Neural progenitor cell (in vitro differentiated cells): ENCODE results near the gene ATM. TPM values are rescaled to one million over a fixed set of nuclear protein-coding genes. Genes with fewer than 3 reads are reported as not detected.
"Not testable (repeated sequence)": the region's sequence is repeated elsewhere in the genome, so short reads cannot be mapped to it uniquely, and the experiment has no call there.

Experiments used
- DNase-seq: peaks from one replicate; pipeline ENCODE4 v3.0.0-alpha.2; 2016; ENCODE audit warnings: low spot score
- H2AFZ ChIP-seq: fragments of 200-600 bp; sonication (generic); replicated peaks from 2 replicates; pipeline ENCODE4 v1.6.1; 2016; ENCODE audit warnings: antibody characterized with exemption
- H3F3A ChIP-seq: fragments of 200-600 bp; sonication (generic); 2 replicates; pipeline ENCODE4 v1.6.1; 2016; ENCODE audit warnings: antibody characterized with exemption, low read depth
- H3K27ac ChIP-seq: fragments of 200-600 bp; sonication (generic); 2 replicates; pipeline ENCODE4 v1.5.1; 2016; ENCODE audit warnings: mild to moderate bottlenecking
- H3K27me3 ChIP-seq: fragments of 200-600 bp; sonication (generic); 2 replicates; pipeline ENCODE4 v1.6.1; 2016; ENCODE audit warnings: mild to moderate bottlenecking, moderate library complexity
- H3K36me3 ChIP-seq: fragments of 200-600 bp; sonication (generic); 2 replicates; pipeline ENCODE4 v1.5.1; 2016
- H3K4me1 ChIP-seq: fragments of 200-600 bp; sonication (generic); 2 replicates; pipeline ENCODE4 v1.6.1; 2016; ENCODE audit warnings: mixed run types
- H3K4me2 ChIP-seq: fragments of 200-600 bp; sonication (generic); 2 replicates; pipeline ENCODE4 v1.6.1; 2016
- H3K4me3 ChIP-seq: fragments of 200-600 bp; sonication (generic); 2 replicates; pipeline ENCODE4 v1.5.1; 2016
- H3K79me2 ChIP-seq: fragments of 200-600 bp; sonication (generic); 2 replicates; pipeline ENCODE4 v1.6.1; 2016; ENCODE audit warnings: low read depth
- H3K9ac ChIP-seq: fragments of 200-600 bp; sonication (generic); 2 replicates; pipeline ENCODE4 v1.6.1; 2016
- H3K9me3 ChIP-seq: fragments of 200-600 bp; sonication (generic); 2 replicates; pipeline ENCODE4 v1.5.1; 2016; ENCODE audit warnings: low read depth
- H4K20me1 ChIP-seq: fragments of 200-600 bp; sonication (generic); 2 replicates; pipeline ENCODE4 v1.6.1; 2016; ENCODE audit warnings: low read depth
- H3K27ac Mint-ChIP-seq: 3 replicates; pipeline ENCODE4 v1.8.0; 2021; ENCODE audit warnings: mixed read lengths
- H3K27me3 Mint-ChIP-seq: 2 replicates; pipeline ENCODE4 v1.8.0; 2022; ENCODE audit warnings: low read depth, mild to moderate bottlenecking, inconsistent platforms, moderate library complexity, mixed read lengths; ENCODE audit not compliant: insufficient read depth
- H3K36me3 Mint-ChIP-seq: 3 replicates; pipeline ENCODE4 v1.8.0; 2021; ENCODE audit warnings: mixed read lengths
- H3K4me1 Mint-ChIP-seq: 3 replicates; pipeline ENCODE4 v1.8.0; 2021; ENCODE audit warnings: mixed read lengths
- H3K4me3 Mint-ChIP-seq: 3 replicates; pipeline ENCODE4 v1.8.0; 2021; ENCODE audit warnings: mild to moderate bottlenecking, moderate library complexity, mixed read lengths
- H3K9me3 Mint-ChIP-seq: 3 replicates; pipeline ENCODE4 v1.8.0; 2020; ENCODE audit warnings: mixed read lengths
- CTCF ChIP-seq: fragments of 200-600 bp; sonication (generic); IDR thresholded peaks from 2 replicates; pipeline ENCODE4 v1.5.1; 2017; ENCODE audit warnings: antibody characterized with exemption, mild to moderate bottlenecking
- EZH2 ChIP-seq: fragments of 200-600 bp; sonication (generic); IDR thresholded peaks from 2 replicates; pipeline ENCODE4 v1.6.1; 2017; ENCODE audit warnings: antibody characterized with exemption, mild to moderate bottlenecking, moderate library complexity
- EZH2phosphoT487 ChIP-seq: fragments of 200-600 bp; sonication (generic); IDR thresholded peaks from 2 replicates; pipeline ENCODE4 v1.6.1; 2017; ENCODE audit warnings: antibody characterized with exemption
- total RNA-seq: library from RNA; depleted of rRNA; stranded (reverse); fragments of >200 nt; gene quantifications from 2 replicates; pipeline ENCODE4 v1.2.3, GENCODE V29; 2015; ENCODE audit warnings: low replicate concordance

Gene ATM
- total RNA-seq, 1 donor from 2014 or later: 105 TPM

- H2AFZ ChIP-seq: no peak overlapping the region
- H3K4me2 ChIP-seq: no peak overlapping the region
- no peaks in the 10 kb centered on the region for H3K4me1 ChIP-seq
- no peak for DNase-seq
- H3K4me1 Mint-ChIP-seq: no peaks in the 10 kb centered on the region
- H3K27me3 Mint-ChIP-seq: no peaks in the 10 kb centered on the region
- H3K79me2 ChIP-seq: no peaks in the 10 kb centered on the region
- no peak overlapping the region for H3K9ac ChIP-seq
- H3K4me3 Mint-ChIP-seq: no peak overlapping the region
- no peaks in the 10 kb centered on the region for H3K36me3 ChIP-seq
- no peak overlapping the region for H3K27ac Mint-ChIP-seq
- no peaks in the 10 kb centered on the region for H4K20me1 ChIP-seq
- peaks cover 7% of the 10 kb centered on the region for H3K9me3 Mint-ChIP-seq
- TF ChIP-seq EZH2phosphoT487 (no peak), EZH2 (no peak), CTCF (no peak)
- H3K4me3 ChIP-seq: no peak overlapping the region
- no peak overlapping the region for H3K27ac ChIP-seq
- no peaks in the 10 kb centered on the region for H3K9me3 ChIP-seq
- no peaks in the 10 kb centered on the region for H3K27me3 ChIP-seq
- peaks cover 8% of the 10 kb centered on the region for H3K36me3 Mint-ChIP-seq
- H3F3A ChIP-seq: no peaks in the 10 kb centered on the region
Observed at GRCh38 chr11:108370315-108370714, 147.4 kb downstream of the ATM start.

- no peak overlapping the region for H3K9ac ChIP-seq
- no peaks in the 10 kb centered on the region for H3K9me3 ChIP-seq
- H4K20me1 ChIP-seq: no peaks in the 10 kb centered on the region
- no peak for DNase-seq
- no peak overlapping the region for H2AFZ ChIP-seq
- H3K36me3 ChIP-seq: no peaks in the 10 kb centered on the region
- H3K4me3 ChIP-seq: no peak overlapping the region
- Mint-ChIP-seq H3K27me3 (no peaks in the 10 kb centered on the region), H3K27ac (no peak overlapping the region), H3K36me3 (peaks cover 8% of the 10 kb centered on the region), H3K4me1 (no peaks in the 10 kb centered on the region), H3K9me3 (peaks cover 7% of the 10 kb centered on the region), H3K4me3 (no peak overlapping the region)
- no peak overlapping the region for H3K4me2 ChIP-seq
- TF ChIP-seq EZH2: no peak
- no peak for TF ChIP-seq CTCF
- TF ChIP-seq EZH2phosphoT487: no peak
- no peak overlapping the region for H3K27ac ChIP-seq
- no peaks in the 10 kb centered on the region for H3K27me3 ChIP-seq
- no peaks in the 10 kb centered on the region for H3K4me1 ChIP-seq
- no peaks in the 10 kb centered on the region for H3F3A ChIP-seq
- no peaks in the 10 kb centered on the region for H3K79me2 ChIP-seq
Observed at GRCh38 chr11:108370990-108371389, 148.1 kb downstream of the ATM start.

GRCh38 chr11:108373505-108373904 lies 150.6 kb downstream of the ATM start:
- not testable (repeated sequence) for H3K79me2 ChIP-seq, H3K27ac ChIP-seq, H3K36me3 Mint-ChIP-seq, H3K9me3 Mint-ChIP-seq, H3K4me1 Mint-ChIP-seq, H3K9ac ChIP-seq, H3K4me3 ChIP-seq, H3K4me3 Mint-ChIP-seq, H3K27ac Mint-ChIP-seq, H3K27me3 Mint-ChIP-seq, H3F3A ChIP-seq, H4K20me1 ChIP-seq, H3K36me3 ChIP-seq, H3K9me3 ChIP-seq, H3K27me3 ChIP-seq, H3K4me2 ChIP-seq, H2AFZ ChIP-seq, DNase-seq, H3K4me1 ChIP-seq

GRCh38 chr11:108388576-108388975 lies 165.7 kb downstream of the ATM start:
- TF ChIP-seq CTCF: no peak
- no peak for TF ChIP-seq EZH2phosphoT487
- TF ChIP-seq EZH2: no peak
- no peaks in the 10 kb centered on the region for H3K36me3 ChIP-seq
- H3K4me2 ChIP-seq: no peak overlapping the region
- no peak overlapping the region for H2AFZ ChIP-seq
- H3F3A ChIP-seq: no peaks in the 10 kb centered on the region
- H3K4me3 Mint-ChIP-seq: no peak overlapping the region
- peaks cover 2% of the 10 kb centered on the region for H3K36me3 Mint-ChIP-seq
- no peaks in the 10 kb centered on the region for H3K79me2 ChIP-seq
- no peak overlapping the region for H3K27ac ChIP-seq
- no peaks in the 10 kb centered on the region for H3K27me3 ChIP-seq
- no peak overlapping the region for H3K4me3 ChIP-seq
- H3K9me3 ChIP-seq: no peaks in the 10 kb centered on the region
- H4K20me1 ChIP-seq: no peaks in the 10 kb centered on the region
- no peak overlapping the region for H3K27ac Mint-ChIP-seq
- no peaks in the 10 kb centered on the region for H3K4me1 Mint-ChIP-seq
- no peaks in the 10 kb centered on the region for H3K27me3 Mint-ChIP-seq
- no peak overlapping the region for H3K9ac ChIP-seq
- DNase-seq: no peak
- H3K4me1 ChIP-seq: no peaks in the 10 kb centered on the region
- H3K9me3 Mint-ChIP-seq: no peaks in the 10 kb centered on the region
